HG03066 (cell line): ENCODE data around the gene PFN2.
"Not testable (repeated sequence)": the region's sequence is repeated elsewhere in the genome, so short reads cannot be mapped to it uniquely, and the experiment has no call there.

ENCODE experiments used
- ATAC-seq: cut with Tn5 transposase; IDR thresholded peaks from one replicate; pipeline ENCODE4 v1.9.1; 2021; ENCODE audit warnings: low read depth; ENCODE audit not compliant: unreplicated experiment

The PFN2 gene

DNA sequence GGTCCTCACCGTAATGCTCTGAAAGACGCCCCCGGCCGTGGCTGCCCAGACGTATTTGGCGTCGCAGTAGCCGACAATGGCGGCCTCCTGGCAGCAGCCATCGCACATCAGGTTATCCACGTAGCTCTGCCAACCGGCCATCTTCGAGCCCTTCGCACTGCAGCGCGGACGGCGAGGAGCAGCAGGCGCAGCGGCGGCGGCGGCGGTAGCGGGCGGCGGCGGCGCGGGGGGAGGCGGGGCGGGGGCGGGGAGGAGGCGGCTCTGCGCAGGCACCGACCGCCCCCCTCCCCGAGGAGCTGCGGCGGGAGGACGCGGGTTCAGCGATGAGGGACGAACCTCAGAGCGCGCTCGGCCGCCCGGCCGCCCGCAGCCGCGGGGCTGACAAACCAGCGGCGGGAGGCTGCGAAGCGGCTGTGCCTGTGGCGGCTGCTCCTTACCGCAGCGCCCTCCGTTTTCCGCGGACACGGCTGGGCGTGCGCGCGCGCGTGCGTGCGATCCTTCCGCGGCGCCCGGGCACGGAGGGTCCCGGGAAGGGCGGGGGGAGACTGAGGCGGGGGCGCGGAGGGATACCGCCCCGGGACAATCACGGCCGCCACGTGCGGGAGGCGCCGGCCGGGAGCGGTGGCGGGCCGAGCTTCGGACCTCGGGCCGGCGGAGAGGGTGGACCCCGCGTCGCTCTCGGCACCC, at the start of gene PFN2:
TSS of gene PFN2 (minus strand) at position 180 of the 687 bp plus-strand sequence. CDS start at position 141, 39 bp downstream.
- ATAC-seq, result peak; percentile 49

- no peak for ATAC-seq
Measured at GRCh38 chr3:150015901-150016300, 45.2 kb upstream of the PFN2 start.

DNA sequence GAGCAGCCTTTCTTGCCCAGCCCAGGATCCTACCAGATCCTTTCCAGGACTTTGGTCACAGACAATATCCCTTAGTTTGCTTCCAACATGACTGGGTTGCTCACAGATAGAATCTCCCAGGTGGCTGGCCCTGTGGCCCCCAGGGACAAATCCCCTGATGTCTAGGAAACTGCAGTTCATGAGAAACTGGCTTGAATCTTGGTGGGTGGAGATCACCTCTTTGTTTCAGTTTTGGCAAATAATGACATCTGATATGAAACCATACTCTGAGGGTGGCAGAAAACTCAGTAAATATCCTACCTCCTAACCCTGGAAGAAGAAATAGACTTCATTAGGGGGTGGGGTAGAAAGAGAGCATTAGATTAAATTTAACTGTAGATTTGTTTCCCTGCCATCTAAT, 44.1 kb upstream of the PFN2 start:
- ATAC-seq, result no peak

DNA sequence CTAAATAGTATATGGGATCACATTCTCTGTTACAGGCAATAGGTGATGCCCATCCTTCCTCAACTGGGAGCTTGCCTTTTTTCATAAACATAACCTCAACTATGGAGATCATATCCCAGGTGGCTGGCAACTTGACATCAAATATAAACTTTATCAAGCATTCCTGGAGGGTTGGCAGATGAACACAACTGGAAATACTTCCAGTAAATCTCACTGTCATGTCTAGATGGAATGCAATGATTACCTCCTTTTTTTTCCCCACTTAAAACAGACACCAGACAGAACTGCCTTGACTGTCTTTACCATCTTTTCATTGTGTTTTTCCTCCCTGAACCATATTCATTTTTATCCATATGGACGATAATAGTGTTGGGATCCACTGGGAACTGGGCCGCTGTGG, 43.1 kb upstream of the PFN2 start:
- ATAC-seq, result no peak

GRCh38 chr3:150006794-150007193, 36.1 kb upstream of the PFN2 start:
- no peak for ATAC-seq

DNA sequence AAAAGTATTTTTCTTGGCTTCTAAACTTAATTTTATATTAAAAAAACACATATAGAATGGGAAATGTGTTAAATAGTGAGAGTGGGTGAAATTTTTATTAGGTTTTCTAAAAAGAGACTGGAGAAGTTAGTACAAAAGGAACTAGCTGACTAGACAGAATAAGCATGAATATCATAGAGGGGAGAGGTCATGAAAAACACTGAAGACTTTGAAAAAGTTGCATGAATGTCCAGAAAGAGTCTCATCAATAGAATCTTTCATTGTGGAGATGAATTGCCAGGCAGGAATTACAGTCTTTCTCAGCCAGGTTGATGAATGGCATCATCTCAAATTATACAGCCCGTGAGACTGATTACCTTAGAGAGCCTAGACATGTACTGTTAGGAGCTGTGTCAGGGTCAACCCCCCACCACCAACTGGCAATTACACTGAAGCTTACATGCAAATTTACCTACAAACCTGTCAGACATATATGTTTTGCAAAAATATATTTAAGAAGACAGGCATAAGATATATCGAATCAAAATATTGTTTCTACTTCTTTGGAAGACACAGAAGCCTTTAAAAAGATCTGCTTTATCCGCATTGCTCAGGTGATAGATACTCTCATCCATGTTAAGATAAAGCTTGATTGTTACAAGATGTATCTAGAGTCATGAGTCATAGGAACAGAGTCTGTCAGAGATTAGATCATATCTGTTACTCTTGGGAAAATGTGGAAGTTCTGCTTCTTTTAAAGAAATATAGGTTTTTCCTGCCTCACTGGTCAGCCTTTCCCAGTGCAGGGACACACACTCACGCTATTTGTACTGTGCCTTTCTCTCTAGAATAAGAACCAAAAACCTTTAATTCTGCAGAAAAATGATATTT, 34.8 kb upstream of the PFN2 start:
- no peak for ATAC-seq

DNA sequence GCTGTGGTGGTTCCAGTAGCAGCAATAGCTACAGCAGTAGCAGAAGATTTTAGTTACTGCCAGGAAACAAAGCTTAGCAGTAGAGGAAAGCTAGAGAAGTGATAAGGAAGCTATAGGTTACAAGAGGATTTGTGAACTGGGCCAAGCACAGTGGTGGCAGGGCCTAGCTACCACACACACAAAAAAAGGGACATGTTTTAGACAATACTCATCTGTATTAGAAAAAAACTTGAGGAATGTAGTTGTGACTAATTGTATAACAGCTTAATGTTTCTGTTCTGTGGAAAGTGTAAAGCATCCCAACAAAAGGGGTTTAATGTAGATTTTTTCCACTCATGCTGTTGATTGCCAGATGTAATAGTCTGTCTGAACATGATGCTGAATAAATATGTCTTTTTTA, 29.9 kb upstream of the PFN2 start:
- no peak for ATAC-seq

GRCh38 chr3:149999421-149999820, 28.7 kb upstream of the PFN2 start:
- ATAC-seq, result no peak

DNA sequence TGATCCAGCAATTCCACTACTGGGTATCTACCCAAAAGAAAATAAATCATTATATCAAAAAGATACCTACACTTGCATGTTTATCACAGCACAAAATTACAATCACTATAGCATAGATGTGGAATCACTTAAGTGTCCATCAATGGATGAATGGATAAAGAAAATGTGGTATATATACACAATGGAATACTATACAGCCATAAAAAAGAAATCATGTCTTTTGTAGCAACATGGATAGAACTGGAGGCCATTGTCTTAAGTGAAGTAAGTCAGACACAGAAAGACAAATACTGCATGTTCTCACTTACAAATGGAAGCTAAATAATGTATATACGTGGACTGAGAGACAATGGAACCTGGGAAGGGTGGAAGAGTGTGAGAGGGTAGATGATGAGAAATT, 28.3 kb upstream of the PFN2 start:
- ATAC-seq, result no peak

GRCh38 chr3:149992416-149993058, 21.8 kb upstream of the PFN2 start:
- no peak for ATAC-seq

DNA sequence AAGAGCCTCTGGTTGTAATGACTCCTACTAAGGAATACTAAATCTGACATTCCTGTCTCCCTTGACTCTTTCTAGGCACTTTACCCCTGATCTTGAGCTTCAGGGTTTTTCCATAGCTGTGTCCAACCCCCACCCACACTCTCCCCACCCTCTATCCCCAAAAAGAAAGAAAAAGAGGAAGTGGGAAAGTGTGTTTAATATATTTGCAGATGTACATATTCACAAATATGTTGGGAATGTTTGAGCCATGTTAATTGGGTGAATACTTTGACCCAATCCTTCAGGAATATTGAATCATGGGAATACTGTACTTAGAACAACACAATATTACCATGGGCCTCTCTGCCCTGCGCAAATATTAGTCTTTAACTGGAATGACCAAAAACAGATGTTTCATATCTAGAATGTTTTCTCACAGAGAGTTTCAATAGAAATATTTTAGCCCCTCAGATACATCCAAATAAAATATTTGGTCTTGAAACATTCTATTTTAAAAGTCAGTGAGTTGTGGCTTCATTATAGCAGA, 19.8 kb upstream of the PFN2 start:
- ATAC-seq, result no peak

DNA sequence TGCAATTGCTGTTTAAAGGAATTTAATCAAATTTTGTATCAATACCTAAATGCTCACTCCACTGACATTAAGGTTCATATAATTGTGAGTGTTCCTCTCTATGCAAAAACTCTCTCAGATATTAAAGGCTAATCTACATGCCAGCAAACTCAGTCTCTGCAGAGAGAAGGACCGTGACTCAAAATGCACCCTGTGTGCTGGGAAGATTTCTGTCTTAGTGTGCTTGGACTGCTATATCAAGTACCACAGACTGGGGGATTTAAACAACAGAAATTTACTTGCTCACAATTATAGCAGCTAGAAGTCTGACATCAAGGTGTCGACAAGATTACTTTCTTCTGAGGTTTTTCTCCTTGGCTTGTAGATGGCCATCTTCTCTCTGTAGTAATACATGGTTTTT, 18.6 kb upstream of the PFN2 start:
- ATAC-seq, result no peak

GRCh38 chr3:149983628-149984027, 12.9 kb upstream of the PFN2 start:
- ATAC-seq, result no peak

DNA sequence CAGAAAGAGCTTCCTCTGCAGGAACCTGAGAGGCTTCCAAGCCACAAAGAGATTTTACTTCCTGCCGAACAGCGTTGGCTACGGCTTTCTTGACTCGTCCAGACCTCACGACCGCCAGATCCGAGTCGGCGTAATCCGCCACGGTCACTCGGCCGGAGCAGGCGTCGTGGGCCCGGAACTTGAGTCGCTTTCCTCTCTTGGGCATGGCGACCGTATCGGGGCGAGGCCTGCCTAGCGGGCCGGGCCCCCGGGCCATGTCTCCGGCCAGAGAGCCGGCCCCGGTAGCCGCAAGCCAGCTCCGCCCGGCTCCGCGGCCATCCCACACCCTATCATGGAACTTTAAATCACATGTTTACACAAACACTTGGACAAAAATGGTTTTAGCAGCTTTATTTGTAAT, 12.4 kb upstream of the PFN2 start:
- ATAC-seq, result not testable (repeated sequence)

- ATAC-seq, result not testable (repeated sequence)
Measured at GRCh38 chr3:149981979-149982378, 11.3 kb upstream of the PFN2 start.

GRCh38 chr3:149977386-149977785, 6.7 kb upstream of the PFN2 start:
- no peak for ATAC-seq

GRCh38 chr3:149975919-149976318, 5.2 kb upstream of the PFN2 start:
- ATAC-seq, result no peak

DNA sequence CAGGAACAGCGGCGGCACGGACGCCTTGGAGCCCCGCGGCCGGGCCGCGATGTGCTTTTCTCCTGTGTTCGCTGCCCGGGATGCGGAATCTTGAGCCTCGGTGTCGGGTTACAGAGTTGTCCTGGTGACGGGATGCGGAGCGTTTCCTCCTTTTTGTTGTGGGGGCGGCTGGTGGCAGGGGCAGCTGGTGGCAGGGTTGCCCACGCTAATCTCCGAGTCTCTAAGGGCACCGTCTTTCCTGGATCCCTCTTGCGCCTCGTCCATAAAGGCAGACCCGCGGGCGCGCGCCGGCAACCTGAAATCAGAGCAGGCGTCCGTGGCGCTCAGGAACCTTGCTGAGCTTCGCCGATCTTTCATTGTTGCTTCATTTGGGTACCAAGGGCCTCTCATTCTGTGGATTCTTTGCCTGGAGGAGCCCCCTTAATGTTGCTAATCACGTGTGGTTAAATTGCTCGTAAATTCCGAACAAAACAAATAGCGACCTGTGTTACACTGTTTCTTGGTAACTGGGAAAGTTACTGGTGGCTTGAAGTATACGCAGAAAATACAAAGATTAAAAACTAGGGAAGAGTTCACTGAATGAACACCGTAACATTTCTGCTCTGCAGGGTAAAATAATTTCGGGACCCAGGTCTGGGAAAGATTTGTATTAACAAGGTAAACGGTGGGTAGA, 844 bp upstream of the PFN2 start:
- peak; percentile 19 for ATAC-seq

GRCh38 chr3:149969940-149970715, 567 bp downstream of the PFN2 start:
- ATAC-seq, result peak; percentile 62
